Liver (tissue), 9 donors: ENCODE results near the gene HCN2. TPM values are rescaled to one million over a fixed set of nuclear protein-coding genes. Genes with fewer than 3 reads are reported as not detected.

Experiments
- DNase-seq: peaks from one replicate; pipeline ENCODE4 v3.0.0-alpha.2; 2017; ENCODE audit warnings: low spot score
- H3K27ac ChIP-seq, 2 donors: one replicate each; pipeline ENCODE4 v1.7.0; 2013; ENCODE audit warnings: inconsistent platforms in 2 of 2, low read length in 2 of 2, control low read depth in 1 of 2, low read depth in 1 of 2, mild to moderate bottlenecking in 1 of 2
- H3K27me3 ChIP-seq, 4 donors: one replicate each; pipeline versions ENCODE4 v1.6.1 to v1.7.0; 2013; ENCODE audit warnings: low read length in 3 of 4, inconsistent platforms in 1 of 4, mild to moderate bottlenecking in 1 of 4, moderate library complexity in 1 of 4; ENCODE audit not compliant: control insufficient read depth in 4 of 4, insufficient read depth in 4 of 4
- H3K36me3 ChIP-seq, 4 donors: one replicate each; pipeline versions ENCODE4 v1.6.1 to v1.7.0; 2013; ENCODE audit warnings: low read length in 3 of 4, mild to moderate bottlenecking in 3 of 4, low read depth in 1 of 4, moderate library complexity in 1 of 4; ENCODE audit not compliant: control insufficient read depth in 4 of 4, insufficient read depth in 3 of 4
- H3K4me1 ChIP-seq, 4 donors: one replicate each; pipeline versions ENCODE4 v1.6.1 to v1.7.0; 2013; ENCODE audit warnings: low read length in 3 of 4, mild to moderate bottlenecking in 3 of 4, moderate library complexity in 1 of 4; ENCODE audit not compliant: control insufficient read depth in 4 of 4, insufficient read depth in 4 of 4
- H3K4me3 ChIP-seq, 3 donors: one replicate each; pipeline versions ENCODE4 v1.6.1 to v1.7.0; 2013; ENCODE audit warnings: low read length in 3 of 3, control low read depth in 1 of 3, low read depth in 1 of 3, mild to moderate bottlenecking in 1 of 3
- H3K9ac ChIP-seq, 2 donors: one replicate each; pipeline ENCODE4 v1.7.0; 2013; ENCODE audit warnings: low read length in 2 of 2, mild to moderate bottlenecking in 2 of 2, moderate library complexity in 2 of 2, control low read depth in 1 of 2, low read depth in 1 of 2
- H3K9me3 ChIP-seq, 4 donors: one replicate each; pipeline versions ENCODE4 v1.6.1 to v1.7.0; 2013; ENCODE audit warnings: low read length in 3 of 4; ENCODE audit not compliant: control insufficient read depth in 4 of 4
- FOXA1 ChIP-seq: IDR thresholded peaks from 2 replicates; pipeline ENCODE4 v1.6.1; 2016; ENCODE audit warnings: antibody characterized with exemption
- FOXA2 ChIP-seq: IDR thresholded peaks from 2 replicates; pipeline ENCODE4 v1.6.1; 2016; ENCODE audit warnings: antibody characterized with exemption
- GABPA ChIP-seq, 2 donors: IDR thresholded peaks in 1 of 2; conservative IDR thresholded peaks in 1 of 2; 2 replicates each; pipeline ENCODE4 v1.6.1; 2016; ENCODE audit warnings: antibody characterized with exemption in 2 of 2, mild to moderate bottlenecking in 1 of 2, moderate library complexity in 1 of 2
- HNF4A ChIP-seq, 2 donors: conservative IDR thresholded peaks; 2 replicates each; pipeline ENCODE4 v1.6.1; 2016; ENCODE audit warnings: antibody characterized with exemption in 2 of 2, mild to moderate bottlenecking in 2 of 2
- HNF4G ChIP-seq: IDR thresholded peaks from 2 replicates; pipeline ENCODE4 v1.6.1; 2016; ENCODE audit warnings: antibody characterized with exemption
- JUND ChIP-seq, 2 donors: IDR thresholded peaks; 2 replicates each; pipeline ENCODE4 v1.6.1; 2016; ENCODE audit warnings: antibody characterized with exemption in 2 of 2
- MAX ChIP-seq: IDR thresholded peaks from 2 replicates; pipeline ENCODE4 v1.6.1; 2016; ENCODE audit warnings: antibody characterized with exemption
- NR2F2 ChIP-seq: IDR thresholded peaks from 2 replicates; pipeline ENCODE4 v1.6.1; 2016; ENCODE audit warnings: antibody characterized with exemption
- RAD21 ChIP-seq, 2 donors: IDR thresholded peaks; 2 replicates each; pipeline ENCODE4 v1.6.1; 2016; ENCODE audit warnings: antibody characterized with exemption in 2 of 2, mild to moderate bottlenecking in 2 of 2
- RXRA ChIP-seq, 2 donors: IDR thresholded peaks; 2 replicates each; pipeline ENCODE4 v1.6.1; 2017 to 2018; ENCODE audit warnings: antibody characterized with exemption in 2 of 2, mild to moderate bottlenecking in 1 of 2
- SP1 ChIP-seq: IDR thresholded peaks from 2 replicates; pipeline ENCODE4 v1.6.1; 2018; ENCODE audit warnings: antibody characterized with exemption, mild to moderate bottlenecking
- YY1 ChIP-seq: IDR thresholded peaks from 2 replicates; pipeline ENCODE4 v1.6.1; 2016; ENCODE audit warnings: antibody characterized with exemption, mild to moderate bottlenecking
- WGBS: extraction: QIAGEN DNeasy Blood & Tissue Kit; methylation state at CpG from one replicate; pipeline ENCODE4 v1.1.7; 2013; 5-methylcytosine and 5-hydroxymethylcytosine counted together
- polyA plus RNA-seq, 2 donors: library from polyadenylated mRNA; stranded (reverse) in 1 of 2; unstranded in 1 of 2; fragments of 200-250 nt in 1 of 2; fragments of >200 nt in 1 of 2; fragmentation: Nextera tagmentation in 1 of 2; extraction: Ambion mirVana in 1 of 2; gene quantifications; one replicate each; pipeline versions ENCODE4 v1.2.1 to v1.2.3, GENCODE V29; 2013 to 2015
- total RNA-seq, 2 donors: library from RNA; depleted of rRNA; stranded (reverse); fragments of >200 nt; gene quantifications; one replicate each; pipeline ENCODE4 v1.2.3, GENCODE V29; 2014
- TF ChIP-seq, protein P1 (sequence below): IDR thresholded peaks from 2 replicates; pipeline ENCODE4 v1.6.1; 2016; ENCODE audit warnings: antibody characterized with exemption, mild to moderate bottlenecking
- TF ChIP-seq, protein P2 (sequence below): fragments of 150-350 bp; IDR thresholded peaks from 2 replicates; pipeline ENCODE4 v1.5.1; 2017; ENCODE audit warnings: improper control_type of control experiment, low read depth, low read length; ENCODE audit not compliant: missing input control
- donor health status: healthy.
- donor health status: healthy.
- donor health status: healthy.
- donor health status: healthy.
- donor health status: healthy.

The HCN2 gene
- total and polyA plus RNA-seq, 4 donors = 0.05 to 0.17 (median 0.13) TPM; not detected in 1

DNA sequence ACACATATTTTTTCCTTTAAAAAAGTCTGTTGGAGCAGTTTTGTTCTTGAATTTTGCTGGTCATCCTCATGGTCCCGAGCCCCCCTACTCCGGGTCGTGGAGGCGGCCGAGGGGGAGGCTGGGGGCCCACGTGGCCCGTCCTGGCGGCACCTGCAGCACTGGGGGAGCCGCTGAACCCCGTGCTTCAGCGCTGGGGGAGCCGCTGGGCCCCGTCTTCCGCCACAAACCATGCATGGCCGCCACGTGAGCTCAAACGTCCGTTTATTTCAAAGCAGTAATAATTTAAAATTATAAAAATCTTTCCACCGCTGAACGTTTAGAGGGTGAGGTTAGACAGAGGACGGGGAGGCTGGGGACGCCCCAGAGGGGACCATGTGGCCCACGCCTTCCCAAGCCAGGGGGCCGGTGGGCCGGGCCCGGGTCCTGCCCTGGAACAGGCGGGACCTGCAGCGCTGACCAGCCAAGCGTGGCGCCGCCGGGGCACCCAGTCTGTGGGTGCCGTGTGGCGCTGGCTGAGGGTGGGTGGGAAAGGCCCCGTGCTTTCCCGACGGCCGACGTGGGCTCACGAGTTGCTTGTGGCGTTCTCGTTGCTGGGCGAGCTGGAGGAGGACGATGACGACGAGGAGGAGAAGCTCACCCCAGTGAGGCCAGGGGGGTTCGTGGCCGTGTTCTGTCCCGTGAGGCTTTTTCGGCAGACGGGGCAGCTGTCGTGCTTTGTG lies 58.0 kb downstream of the HCN2 start (continued):
- TF ChIP-seq YY1 = no peak
- TF ChIP-seq RAD21 (IDR thresholded peaks at IDR 0.05) = no peak
- no peak for TF ChIP-seq FOXA2

DNA sequence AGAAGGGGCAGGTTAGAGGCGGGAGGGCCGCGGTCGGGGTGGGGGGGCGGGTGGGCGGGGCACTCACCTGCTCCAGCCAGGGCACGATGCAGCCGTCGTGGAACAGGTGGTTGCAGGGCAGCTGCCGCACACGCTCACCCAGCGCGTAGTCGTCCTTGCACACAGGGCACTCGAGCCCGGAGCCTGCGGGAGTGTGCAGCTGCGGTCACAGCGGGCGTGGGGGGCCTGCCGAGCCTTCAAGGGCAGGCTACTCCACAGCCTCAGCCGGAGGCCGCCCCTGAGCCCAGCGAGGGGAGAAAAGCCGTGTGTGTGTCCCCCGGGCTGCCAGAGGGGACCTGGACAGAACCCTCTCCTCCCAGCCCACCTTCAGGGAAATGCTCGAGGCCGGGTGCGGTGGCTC lies 58.6 kb downstream of the HCN2 start:
- H3K27ac ChIP-seq = no peak overlapping the region

More for the DNA sequence above, 58.6 kb downstream of the HCN2 start:
- H3K27me3 ChIP-seq = no peaks in the 10 kb centered on the region
- no peaks in the 10 kb centered on the region for H3K9me3 ChIP-seq
- 92% methylated on average over 29 of the region's 29 CpGs for WGBS
- no peak overlapping the region for H3K9ac ChIP-seq
- H3K4me3 ChIP-seq = no peak overlapping the region
- no peaks in the 10 kb centered on the region for H3K4me1 ChIP-seq
- no peak for DNase-seq
- TF ChIP-seq SP1 (no peak), FOXA2 (no peak), MAX (no peak), GABPA (IDR thresholded peaks at IDR 0.05 in 1 of 2, conservative IDR thresholded peaks at IDR 0.05 in 1 of 2) (no peak), JUND (IDR thresholded peaks at IDR 0.05) (no peak), RAD21 (IDR thresholded peaks at IDR 0.05) (no peak), NR2F2 (no peak), HNF4G (no peak), RXRA (IDR thresholded peaks at IDR 0.05) (no peak), HNF4A (conservative IDR thresholded peaks at IDR 0.05) (no peak), FOXA1 (no peak)
- TF ChIP-seq, protein P1, sequence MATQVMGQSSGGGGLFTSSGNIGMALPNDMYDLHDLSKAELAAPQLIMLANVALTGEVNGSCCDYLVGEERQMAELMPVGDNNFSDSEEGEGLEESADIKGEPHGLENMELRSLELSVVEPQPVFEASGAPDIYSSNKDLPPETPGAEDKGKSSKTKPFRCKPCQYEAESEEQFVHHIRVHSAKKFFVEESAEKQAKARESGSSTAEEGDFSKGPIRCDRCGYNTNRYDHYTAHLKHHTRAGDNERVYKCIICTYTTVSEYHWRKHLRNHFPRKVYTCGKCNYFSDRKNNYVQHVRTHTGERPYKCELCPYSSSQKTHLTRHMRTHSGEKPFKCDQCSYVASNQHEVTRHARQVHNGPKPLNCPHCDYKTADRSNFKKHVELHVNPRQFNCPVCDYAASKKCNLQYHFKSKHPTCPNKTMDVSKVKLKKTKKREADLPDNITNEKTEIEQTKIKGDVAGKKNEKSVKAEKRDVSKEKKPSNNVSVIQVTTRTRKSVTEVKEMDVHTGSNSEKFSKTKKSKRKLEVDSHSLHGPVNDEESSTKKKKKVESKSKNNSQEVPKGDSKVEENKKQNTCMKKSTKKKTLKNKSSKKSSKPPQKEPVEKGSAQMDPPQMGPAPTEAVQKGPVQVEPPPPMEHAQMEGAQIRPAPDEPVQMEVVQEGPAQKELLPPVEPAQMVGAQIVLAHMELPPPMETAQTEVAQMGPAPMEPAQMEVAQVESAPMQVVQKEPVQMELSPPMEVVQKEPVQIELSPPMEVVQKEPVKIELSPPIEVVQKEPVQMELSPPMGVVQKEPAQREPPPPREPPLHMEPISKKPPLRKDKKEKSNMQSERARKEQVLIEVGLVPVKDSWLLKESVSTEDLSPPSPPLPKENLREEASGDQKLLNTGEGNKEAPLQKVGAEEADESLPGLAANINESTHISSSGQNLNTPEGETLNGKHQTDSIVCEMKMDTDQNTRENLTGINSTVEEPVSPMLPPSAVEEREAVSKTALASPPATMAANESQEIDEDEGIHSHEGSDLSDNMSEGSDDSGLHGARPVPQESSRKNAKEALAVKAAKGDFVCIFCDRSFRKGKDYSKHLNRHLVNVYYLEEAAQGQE = no peak
- TF ChIP-seq, protein P2, sequence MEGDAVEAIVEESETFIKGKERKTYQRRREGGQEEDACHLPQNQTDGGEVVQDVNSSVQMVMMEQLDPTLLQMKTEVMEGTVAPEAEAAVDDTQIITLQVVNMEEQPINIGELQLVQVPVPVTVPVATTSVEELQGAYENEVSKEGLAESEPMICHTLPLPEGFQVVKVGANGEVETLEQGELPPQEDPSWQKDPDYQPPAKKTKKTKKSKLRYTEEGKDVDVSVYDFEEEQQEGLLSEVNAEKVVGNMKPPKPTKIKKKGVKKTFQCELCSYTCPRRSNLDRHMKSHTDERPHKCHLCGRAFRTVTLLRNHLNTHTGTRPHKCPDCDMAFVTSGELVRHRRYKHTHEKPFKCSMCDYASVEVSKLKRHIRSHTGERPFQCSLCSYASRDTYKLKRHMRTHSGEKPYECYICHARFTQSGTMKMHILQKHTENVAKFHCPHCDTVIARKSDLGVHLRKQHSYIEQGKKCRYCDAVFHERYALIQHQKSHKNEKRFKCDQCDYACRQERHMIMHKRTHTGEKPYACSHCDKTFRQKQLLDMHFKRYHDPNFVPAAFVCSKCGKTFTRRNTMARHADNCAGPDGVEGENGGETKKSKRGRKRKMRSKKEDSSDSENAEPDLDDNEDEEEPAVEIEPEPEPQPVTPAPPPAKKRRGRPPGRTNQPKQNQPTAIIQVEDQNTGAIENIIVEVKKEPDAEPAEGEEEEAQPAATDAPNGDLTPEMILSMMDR = no peak
- peaks cover 6 to 58% (median 28%) of the 10 kb centered on the region in 4 donors for H3K36me3 ChIP-seq
